DMS53 treated with DMSO at 0.1 percent for 48 hours (cell line): ENCODE data around the gene CCDC80.

Source experiments
- DNase-seq: peaks from one replicate; lab custom pipeline; 2025; ENCODE audit not compliant: unreplicated experiment; lab: John Stamatoyannopoulos, UW

CCDC80 gene

DNA sequence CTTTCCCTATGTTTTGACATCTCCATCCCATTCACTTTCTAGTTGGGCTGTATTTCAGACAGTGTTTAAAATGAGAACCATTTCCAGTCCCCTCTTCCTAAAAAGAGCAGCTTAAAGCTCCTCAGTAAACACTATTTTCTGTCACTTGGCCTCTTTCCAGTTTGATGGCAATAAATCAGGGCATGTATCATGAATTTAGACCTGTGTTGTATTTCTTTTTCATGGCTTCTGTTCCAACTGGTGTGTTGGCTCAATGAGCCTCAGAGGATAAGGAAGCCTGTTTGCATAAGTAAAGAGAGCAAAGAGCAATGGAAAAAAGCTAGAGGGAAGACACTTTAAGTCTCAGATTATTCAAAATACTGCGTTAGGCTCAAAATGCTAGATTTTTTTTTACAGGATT, 7.2 kb downstream of the CCDC80 start:
- DNase-seq = no peak

DNA sequence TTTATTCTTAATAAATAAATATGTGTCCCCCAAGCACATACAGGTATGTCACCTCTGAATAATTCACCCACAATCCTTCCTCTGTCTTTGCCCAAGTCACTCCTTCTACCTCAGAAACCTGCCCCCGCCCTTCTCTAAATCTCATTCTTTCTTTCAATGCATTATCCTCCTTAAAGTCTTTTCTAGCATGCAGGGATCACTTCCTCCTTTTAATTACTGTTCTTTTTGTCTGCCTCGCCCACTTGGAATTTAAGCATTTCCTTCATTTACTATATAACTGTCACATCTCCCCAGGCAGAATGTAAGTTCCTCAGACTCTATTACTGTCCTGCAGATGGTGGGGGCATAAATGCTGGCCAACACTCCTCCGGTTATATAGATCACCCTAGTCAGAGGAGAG, 7.8 kb downstream of the CCDC80 start:
- no peak for DNase-seq

DNA sequence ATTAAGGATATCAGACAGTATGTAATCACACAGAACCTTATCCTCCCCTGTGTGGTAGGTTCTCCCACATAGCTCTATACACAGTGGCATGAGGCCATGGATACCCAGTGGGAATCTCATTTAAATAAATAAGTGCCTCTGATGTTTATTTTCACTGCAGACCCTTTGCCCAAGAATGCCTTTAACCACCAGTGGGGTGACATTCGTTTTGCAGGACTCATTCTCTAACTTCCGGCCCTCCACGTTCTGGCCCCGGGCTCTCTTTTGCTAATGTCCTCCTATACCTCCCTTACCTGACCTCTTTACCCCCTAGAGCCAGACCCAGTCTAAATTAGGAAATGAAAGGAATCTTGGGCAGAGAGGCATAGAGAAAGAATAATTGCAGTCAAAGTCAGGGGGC, 8.3 kb downstream of the CCDC80 start:
- no peak for DNase-seq

DNA sequence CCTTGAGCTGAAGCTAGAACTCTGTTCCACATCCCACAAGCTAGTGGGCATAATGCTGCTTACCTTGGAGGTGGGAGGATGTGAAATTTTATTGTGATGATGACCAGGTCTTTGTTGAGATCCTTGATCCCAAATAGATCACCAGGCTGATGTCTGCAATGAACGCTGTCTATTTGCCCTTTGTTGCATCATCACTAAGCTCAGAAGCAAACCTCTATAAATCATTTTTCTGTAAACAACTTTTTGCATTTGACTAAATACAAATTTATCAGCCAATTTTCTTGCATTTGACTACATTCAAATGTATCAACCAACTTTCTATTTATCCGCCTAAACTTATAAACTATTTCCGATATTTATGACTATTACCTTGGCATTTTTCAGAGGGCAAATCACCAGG, 9.7 kb downstream of the CCDC80 start:
- DNase-seq = no peak

DNA sequence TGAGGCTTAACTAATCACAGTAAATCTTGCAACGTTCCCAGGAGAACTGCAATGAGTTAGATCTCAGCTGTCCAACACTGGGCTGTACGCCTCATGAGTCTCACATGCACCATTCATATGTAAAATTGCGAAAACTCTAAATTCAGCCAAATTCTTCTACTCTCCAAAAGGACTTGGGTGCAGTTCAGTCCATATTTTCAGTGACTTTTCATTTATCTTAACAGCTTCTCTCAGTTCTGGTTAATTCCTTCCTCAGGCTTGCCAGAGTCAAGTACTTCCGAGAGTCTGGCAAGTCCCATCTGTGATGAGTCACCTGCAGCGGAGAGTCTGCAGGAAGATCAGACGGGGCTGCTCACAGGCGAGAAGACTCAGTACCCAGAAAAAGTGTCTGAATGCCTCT, 11.5 kb downstream of the CCDC80 start:
- peak; percentile 55 for DNase-seq

DNA sequence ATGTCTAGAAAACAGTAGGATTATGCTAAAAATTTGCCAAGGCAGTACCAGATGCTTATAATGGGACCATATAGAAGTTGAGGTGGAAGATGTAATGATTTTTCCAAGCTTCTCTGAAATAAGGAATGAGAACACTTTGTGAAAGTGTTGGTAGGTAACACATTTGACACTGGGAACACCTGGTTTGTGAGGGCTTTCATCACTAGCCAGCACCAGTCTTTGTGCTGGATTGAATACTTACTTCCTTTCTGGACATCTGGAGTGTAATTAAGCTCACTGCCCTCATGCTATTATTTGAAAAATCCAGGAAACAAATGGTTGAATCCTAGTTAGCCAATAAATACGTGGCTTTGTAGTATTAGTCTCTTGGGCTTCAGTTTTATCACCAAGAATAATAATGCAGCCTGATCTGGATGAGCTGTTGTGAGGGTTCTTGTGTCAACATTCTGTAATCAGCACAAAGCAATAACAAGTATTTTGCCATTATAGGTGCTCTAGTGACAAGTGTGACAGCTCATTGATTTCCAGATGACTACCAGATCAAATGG, 12.9 kb downstream of the CCDC80 start:
- DNase-seq = peak; percentile 83

DNA sequence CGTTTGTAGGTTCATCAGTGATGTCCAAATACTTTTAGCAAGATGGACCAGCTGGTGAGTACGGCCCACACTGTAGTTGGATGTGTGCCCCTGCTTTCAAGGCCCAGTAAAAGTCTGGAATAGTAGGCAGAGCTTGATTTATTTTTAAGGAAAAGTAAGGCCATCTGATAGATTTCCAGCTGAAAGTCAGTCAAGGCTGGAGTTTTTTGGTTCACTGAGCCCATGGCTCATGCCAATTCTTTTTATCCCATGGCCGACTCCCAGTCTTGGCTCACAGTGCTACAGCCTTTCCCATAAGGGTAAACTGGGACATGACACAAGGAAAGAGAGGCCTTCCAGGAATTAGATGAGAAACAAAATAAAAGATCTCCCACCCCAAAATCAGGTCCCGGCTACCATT, 13.5 kb downstream of the CCDC80 start:
- DNase-seq = no peak

DNA sequence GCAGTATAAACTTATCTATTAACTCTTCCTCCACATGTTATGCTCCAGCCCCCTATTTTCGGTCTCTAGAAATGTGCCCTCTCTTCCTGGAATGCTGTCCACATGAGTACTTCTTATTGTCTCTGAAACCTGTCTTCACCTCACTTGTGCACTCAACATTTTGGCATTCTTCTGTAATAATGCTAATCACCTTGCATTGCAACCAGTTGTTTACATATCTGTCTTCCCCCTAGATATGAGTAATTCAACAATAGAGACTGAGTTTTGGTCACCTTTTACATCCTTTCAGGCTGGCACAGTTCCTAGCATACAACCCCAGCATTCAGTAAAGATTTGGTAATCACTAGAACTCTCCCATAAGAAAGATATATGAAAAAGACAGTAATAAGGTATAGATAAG, 17.2 kb downstream of the CCDC80 start:
- DNase-seq = no peak

DNA sequence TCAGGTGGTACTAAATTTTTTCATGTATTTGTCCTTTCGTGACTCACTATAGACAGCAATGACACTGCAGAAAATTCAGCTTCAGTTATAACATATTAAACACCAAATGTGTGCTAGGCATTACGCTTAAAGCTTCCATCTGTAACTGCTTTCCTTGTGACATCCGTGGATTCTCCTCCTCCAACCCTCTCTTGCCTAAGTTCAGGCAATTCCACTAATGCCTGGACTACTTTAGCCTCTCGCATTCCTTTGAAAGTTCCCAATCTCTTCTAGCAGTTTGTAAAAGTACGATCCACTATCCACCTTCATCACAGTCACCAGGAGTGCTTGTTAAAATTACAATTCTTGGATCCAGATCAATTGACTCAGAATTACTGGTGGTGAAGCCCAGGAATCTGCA, 17.7 kb downstream of the CCDC80 start:
- DNase-seq = no peak

DNA sequence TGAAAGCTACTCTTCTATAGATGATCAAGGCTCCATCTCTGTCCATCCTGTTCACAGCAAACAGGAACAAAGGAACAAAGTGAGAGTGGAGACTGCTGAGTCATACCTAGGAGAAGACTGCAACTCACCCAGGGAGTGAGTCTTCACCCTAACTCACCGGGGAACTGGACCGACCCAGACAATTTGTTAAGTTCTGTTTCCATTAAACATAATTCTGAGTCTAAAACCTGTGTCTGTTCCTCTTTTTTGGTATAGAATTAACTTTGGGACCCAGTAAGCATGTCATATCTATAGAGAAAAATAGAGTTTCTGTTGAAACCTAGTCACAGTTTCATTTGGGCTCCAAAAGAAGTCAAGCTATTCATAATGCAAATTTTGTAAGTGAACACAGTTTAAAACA, 21.6 kb downstream of the CCDC80 start:
- no peak for DNase-seq

DNA sequence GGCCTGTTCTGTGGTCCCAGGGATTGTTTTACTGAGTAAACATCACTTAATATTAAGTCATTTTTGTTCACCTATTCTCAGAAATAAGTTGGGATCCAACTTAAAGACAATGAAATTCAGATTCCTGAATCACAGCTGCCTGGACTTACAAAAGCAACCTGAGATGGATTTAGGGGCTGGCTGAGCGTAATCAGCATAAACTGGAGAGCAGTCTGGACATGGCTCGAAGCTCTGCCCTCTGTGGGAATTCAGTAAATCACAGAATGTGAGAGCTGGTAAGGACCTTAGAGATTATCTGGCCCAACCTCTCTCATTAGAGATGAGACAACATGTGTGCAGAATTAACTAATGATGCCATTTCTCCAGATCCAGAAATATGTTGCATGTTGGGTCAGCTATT, 23.7 kb downstream of the CCDC80 start:
- DNase-seq = no peak

DNA sequence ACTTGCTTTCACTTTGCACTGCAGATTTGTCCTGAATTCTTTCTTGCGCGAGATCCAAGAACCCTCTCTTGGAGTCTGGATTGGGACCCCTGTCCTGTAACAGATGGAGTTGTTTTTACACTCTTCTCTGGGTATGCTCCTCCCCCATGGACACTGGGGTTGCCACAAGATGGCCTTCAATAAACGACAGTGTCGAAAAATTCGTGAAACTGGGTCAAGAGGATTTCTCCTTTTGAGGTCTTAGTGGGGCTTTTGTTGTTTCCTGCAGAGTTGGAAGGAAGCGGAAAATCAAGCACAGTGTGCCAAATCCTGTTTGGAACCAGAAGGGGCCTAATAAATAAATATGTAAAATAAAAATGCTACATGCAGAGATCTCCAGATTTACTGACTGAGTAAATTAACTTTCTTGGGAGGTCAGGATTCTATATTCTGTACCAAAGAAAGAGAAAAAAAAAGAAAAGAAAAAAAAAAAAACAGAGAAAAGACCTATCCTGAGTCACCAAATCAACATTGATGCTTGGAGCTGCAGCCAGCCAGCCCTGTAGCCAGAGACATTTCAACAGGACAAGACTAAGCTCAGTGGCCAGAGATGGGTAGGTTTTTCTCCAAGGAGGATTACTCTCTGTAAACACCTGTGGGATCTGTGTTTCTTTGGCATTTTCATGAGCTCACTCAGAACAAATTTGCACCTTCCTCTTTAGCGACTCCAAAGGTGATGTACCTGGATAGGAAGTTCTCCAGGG, 24.8 kb downstream of the CCDC80 start:
- peak; percentile 3 for DNase-seq

DNA sequence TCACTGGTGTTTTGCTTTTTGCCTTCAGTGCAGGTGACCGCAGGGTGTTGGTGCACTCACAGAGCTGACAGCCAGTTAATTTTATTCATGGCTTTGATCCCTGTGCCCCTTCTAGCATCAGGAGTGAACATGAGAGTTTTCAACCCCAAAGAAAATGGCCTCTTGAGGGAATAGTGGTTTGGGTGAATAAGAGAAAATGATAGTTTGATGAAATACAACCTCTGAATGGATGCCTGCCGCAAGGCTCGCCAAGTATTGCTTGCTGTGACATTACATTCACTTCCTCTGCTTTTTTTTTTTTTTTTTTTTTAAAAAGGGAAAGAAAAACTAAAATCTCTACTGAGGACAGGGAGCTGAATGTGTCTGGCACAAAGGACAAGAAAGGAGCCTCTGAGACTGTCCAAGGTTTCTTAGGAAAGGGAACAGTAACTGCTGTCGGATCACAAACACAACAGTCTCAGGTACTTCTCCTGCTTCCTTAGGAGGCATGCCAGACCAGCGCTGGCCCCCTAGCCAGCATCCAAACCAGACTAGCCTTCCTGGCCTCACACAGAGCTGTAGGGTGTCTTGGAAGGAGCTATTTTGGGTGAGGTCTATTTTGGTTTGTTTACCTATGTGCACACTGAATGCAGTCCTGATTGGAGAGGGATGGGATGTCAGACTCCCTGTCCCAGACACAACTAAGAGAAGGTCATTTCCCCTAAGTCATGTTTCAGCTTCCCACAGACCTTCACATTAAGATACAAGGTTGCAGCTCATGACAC, 29.0 kb downstream of the CCDC80 start:
- no peak for DNase-seq

DNA sequence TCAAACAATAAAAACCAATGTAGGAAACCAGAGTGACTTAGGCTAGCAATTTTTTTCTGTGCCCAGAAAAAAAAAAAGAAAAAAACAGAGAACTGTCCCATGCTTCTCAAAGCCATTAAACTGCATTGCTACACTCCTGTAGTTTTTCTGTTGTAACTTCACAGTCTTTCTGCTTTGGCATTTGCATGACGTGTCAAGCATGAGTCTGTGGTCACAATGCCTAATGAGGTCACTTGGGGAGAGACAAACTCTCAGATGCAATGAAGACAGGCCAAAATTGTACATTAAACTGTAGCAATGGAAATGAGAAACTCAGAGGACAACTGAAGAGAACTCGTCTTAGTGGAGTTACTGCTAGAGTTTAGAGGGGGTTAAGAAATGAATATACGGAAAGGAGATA, 30.8 kb downstream of the CCDC80 start:
- DNase-seq = no peak

DNA sequence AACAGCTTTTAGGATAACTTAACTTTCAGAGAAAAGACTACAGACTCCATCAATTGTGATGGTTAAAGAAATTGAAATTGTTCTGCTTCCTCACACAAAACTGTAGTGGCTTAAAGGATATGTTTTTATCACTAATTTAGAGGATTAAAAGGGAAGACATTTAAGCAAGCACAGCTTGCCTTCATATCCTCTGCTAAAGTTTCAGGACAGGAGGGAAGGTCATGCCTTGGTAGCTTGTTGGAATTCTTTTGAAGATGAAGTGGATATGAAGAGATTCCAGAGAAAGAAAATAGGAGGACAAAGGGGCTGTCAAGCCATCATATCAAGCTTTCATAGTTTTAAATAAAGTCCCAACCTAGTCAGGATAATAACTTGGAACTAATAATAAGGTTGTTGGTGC, 33.1 kb downstream of the CCDC80 start:
- no peak for DNase-seq

DNA sequence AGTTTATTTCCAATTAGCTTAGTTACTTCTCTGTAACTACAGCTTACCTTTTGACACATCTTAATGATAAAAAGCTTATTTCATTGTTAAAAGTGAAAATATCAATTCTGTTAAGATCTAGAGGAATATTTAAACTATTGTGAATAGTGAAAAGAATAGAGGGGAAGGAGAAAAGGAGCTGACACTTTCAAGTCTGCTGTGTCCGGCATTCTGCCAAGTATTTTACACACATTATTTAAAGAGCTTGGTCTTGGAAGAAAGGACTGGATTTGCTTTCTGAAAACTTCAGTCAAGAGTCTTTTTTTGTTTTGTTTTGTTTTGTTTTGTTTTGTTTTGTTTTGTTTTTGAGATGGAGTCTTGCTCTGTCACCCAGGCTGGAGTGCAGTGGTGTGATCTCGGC, 34.8 kb downstream of the CCDC80 start:
- DNase-seq = no peak

DNA sequence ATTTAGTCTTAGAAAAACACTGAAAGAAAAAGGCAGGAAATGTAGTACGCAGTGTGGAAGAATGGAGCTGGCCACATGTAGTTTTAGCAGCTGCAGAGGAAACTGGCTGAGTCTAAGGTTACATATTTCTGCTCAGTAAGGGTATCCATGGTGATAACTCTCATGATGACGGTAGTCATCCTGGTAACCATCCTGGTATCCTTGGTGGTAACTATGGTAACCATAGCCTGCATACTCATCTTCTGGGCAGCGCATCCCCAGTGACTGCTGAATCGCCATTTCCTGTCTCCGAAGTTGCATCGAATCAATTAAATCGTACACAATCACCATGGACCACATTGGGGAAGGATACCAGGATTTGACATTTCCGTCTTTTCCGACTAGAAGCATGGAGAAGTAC, 35.7 kb downstream of the CCDC80 start:
- no peak for DNase-seq

DNA sequence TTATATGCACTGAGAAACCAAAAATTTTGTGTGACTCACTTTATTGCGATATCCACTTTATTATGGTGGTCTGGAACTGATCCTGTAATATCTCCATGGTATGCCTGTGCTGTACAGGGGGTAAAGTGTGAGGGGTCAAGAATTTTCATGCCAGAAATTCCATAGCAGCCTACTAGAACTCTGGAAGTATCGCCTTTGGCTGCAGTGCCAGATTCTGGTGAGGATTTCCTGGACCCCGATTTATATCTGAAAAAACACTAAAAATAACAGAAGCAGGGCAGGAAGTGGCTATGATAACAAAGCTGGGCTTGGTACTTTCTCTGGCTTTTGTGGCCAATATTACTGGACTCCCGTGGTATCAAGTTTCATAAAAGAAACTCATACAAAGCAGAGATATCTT, 36.4 kb downstream of the CCDC80 start:
- no peak for DNase-seq

DNA sequence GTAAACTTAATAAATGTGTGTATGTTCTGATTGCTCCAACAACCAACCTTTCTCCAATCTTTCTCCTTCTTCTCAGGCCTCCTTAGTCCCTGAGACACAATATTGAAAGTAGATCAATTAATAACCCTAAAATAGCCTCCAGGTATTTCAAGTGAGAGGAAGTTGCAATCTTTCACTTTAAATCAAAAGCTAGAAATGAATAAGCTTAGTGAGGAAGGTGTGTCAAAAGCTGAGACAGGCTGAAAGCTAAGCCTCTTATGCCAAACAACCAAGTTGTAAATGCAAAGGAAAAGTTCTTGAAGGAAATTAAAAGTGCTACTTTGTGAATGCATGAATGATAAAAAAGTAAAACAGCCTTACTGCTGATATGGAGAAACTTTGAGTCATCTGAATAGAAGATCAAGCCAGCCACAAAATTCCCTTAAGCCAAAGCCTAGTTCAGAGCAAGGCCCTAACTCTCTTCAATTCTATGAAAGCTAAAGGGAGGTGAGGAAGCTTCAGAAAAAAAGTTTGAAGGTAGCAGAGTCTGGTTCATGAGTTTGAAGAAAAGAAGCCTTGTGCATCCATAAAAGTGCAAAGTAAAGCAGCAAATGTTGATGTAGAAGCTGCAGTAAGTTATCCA, 38.6 kb downstream of the CCDC80 start:
- DNase-seq = no peak

DNA sequence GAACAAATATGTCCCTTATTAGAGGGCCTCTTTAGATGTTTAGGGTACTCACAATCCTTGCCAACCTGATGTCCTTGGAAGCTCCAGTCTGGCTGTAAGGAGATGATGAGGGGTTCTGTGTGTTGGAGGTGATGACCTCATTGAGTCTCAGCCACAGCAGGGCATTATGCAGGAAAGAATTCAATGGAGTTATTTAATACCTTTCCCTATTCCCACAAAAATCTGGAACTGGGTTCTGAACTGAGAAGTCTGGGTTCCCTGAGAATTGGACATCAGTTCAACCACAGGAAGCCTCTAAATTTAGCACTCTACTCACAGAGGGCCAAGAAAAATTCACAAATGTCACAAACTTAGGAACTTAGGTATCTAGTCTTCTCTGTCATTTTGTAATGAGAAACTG, 42.2 kb downstream of the CCDC80 start:
- no peak for DNase-seq

DNA sequence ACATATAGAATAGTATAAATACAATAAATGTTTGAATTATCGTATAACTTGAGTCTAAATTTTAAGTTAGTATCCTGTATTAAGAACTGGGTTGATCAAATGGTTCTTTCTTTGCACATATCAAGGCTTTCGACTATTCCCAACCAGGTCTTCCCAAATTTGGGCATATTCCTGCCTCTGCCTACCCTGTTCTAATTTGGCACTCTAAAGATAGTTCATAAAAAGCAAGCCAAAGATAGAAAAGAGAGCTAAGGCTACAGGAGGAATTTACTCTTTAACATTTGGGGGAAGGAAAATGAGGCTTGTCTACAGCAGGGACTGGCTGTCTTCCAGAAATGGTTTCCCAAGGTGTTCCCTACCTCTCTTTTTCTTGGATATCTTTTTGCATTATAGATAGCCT, 43.0 kb downstream of the CCDC80 start:
- DNase-seq = no peak

DNA sequence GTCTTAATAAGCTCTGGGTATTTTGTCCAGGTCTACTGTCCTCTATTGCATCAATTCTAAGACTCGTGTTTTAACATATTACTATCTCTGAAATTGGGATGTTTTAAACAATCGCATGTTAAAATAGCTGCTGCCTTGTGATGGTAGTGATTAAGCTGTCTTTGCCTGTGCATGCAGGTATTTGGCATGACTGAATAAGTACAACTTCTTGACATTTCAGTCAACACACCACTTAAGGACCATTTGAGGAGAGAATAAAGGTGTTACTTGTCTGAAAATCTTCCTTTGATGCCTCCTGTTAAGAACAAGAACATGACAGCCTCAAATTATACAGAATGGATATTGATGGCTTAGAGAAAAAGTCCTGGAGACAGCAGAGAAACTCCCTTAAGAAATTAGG, 46.1 kb downstream of the CCDC80 start:
- no peak for DNase-seq
